Heart right ventricle (tissue), 16 donors: ENCODE measurements around the gene EHD2. TPM values are rescaled to one million over a fixed set of nuclear protein-coding genes. Genes with fewer than 3 reads are reported as not detected.
"Not testable (repeated sequence)": the region's sequence is repeated elsewhere in the genome, so short reads cannot be mapped to it uniquely, and the experiment has no call there.

ENCODE experiments used
- ATAC-seq, 8 donors: fragments of 200-7000 bp; cut with Tn5 transposase; one replicate each; pipeline ENCODE4 v1.9.1; 2020; ENCODE audit warnings: mild to moderate bottlenecking in 8 of 8, moderate library complexity in 8 of 8, moderate number of reproducible peaks in 1 of 8
- DNase-seq, 2 donors: peaks; one replicate each; pipeline ENCODE4 v3.0.0-alpha.2; 2020
- H3K27ac ChIP-seq, 10 donors: fragments of 200-600 bp; sonication (generic) in 2 of 10; one replicate each; pipeline versions ENCODE4 v1.5.0 to v1.8.0; 2020 to 2022; ENCODE audit warnings: mild to moderate bottlenecking in 3 of 10
- H3K27me3 ChIP-seq, 7 donors: fragments of 200-600 bp; one replicate each; pipeline ENCODE4 v1.8.0; 2021 to 2022; ENCODE audit warnings: mild to moderate bottlenecking in 2 of 7
- H3K36me3 ChIP-seq, 9 donors: fragments of 200-600 bp; sonication (generic) in 1 of 9; one replicate each; pipeline versions ENCODE4 v1.5.0 to v1.8.0; 2020 to 2022; ENCODE audit warnings: mild to moderate bottlenecking in 2 of 9
- H3K4me1 ChIP-seq, 9 donors: fragments of 200-600 bp; sonication (generic) in 1 of 9; one replicate each; pipeline versions ENCODE4 v1.5.0 to v1.8.0; 2020 to 2022; ENCODE audit warnings: mild to moderate bottlenecking in 4 of 9
- H3K4me3 ChIP-seq, 10 donors: fragments of 200-600 bp; sonication (generic) in 2 of 10; one replicate each; pipeline versions ENCODE4 v1.5.0 to v1.8.0; 2020 to 2022; ENCODE audit warnings: mild to moderate bottlenecking in 7 of 10, moderate library complexity in 2 of 10
- H3K9me3 ChIP-seq, 11 donors: fragments of 200-600 bp in 10 of 11; sonication (generic) in 2 of 11; one replicate each; pipeline versions ENCODE4 v1.5.0 to v1.8.0; 2013 to 2022; ENCODE audit warnings: mild to moderate bottlenecking in 2 of 11, control low read depth in 1 of 11, moderate library complexity in 1 of 11
- CTCF ChIP-seq, 9 donors: fragments of 200-600 bp; sonication (generic) in 2 of 9; IDR thresholded peaks; one replicate each; pipeline versions ENCODE4 v1.5.0 to v1.8.0; 2021 to 2022; ENCODE audit warnings: antibody characterized with exemption in 9 of 9, mild to moderate bottlenecking in 5 of 9, moderate library complexity in 1 of 9
- WGBS, 2 donors: extraction: QIAGEN DNeasy Blood & Tissue Kit; methylation state at CpG; one replicate each; pipeline ENCODE4 v1.1.7; 2013; ENCODE audit warnings: inconsistent platforms in 1 of 2; 5-methylcytosine and 5-hydroxymethylcytosine counted together
- intact Hi-C, 10 donors: fragments of 100-400 bp; cut with DNase I; formaldehyde crosslinking; loops; one replicate each; pipeline versions ENCODE4 v1.11.1 to v1.14.2; 2022
- polyA plus RNA-seq, 2 donors: library from polyadenylated mRNA; stranded (reverse); fragments of 200-250 nt; gene quantifications; one replicate each; pipeline ENCODE4 v1.2.3, GENCODE V29; 2013
- total RNA-seq, 10 donors: library from RNA; stranded (reverse); fragmentation: NEBNext Ultra II Directional in 3 of 10; extraction: Animal tissue kit (Norgen Biotek cat#: 25700) in 3 of 10; gene quantifications; one replicate each; pipeline versions ENCODE4 v1.2.1 to v1.2.4, GENCODE V29; 2021 to 2023
- donor health status: Arrhythmogenic right ventricular cardiomyopathy.
- donor health status: ischemic (EF 13 %, LVEDD 7.1; RV severe dilation, severe dysfunction).
- donor health status: healthy with polysubstance abuse.
- donor health status: DM: no; HTN: yes; CAD: no.
- donor health status: DM: no; HTN: no; CAD: no.
- donor health status: ischemic (EF 25% LVEDD 6.9; RV normal size, moderate dysfunction).
- donor health status: ischemic (EF 25% LVEDD 5.7; RV mildly dilated, moderate dysfunction).
- donor health status: healthy.
- donor health status: DM: yes; HTN: yes; CAD: no.
- donor health status: Ischemic cardiomyopathy.
- donor health status: ischemic (EF 35%, LVEDD 5.7; RV mildly dilated, moderate dysfunction).
- donor health status: nonischemic (EF 11% LVEDD 7.7; RV severe dilation, severe dysfunction).
- donor health status: DM: yes; HTN: yes; CAD: no.
- donor health status: PGD.
- donor health status: ischemic (EF 29% LVEDD 5.4; RV normal size, mild dysfunction).
- donor health status: nonischemic (EF 23%, LVEDD 6.1; RV moderate dilation, normal function).

EHD2 gene
- total and polyA plus RNA-seq, 12 donors = 27.5 to 78.2 (median 47.5) TPM

- no peaks in the 10 kb centered on the region for H3K27me3 ChIP-seq
- peaks cover 0 to 64% (median 31%) of the 10 kb centered on the region in 9 donors for H3K36me3 ChIP-seq
- H3K9me3 ChIP-seq = no peaks in the 10 kb centered on the region
- no peak overlapping the region for H3K4me3 ChIP-seq
- DNase-seq = no peak
- peaks cover 10 to 40% (median 29%) of the 10 kb centered on the region in 9 donors for H3K4me1 ChIP-seq
- no peak for ATAC-seq
- intact Hi-C loops = no loop called here
- H3K27ac ChIP-seq = peak overlapping the region in 5 of 10 donors; percentile 92 to 97 (median 93)
- WGBS, 2 donors = 87 to 92% methylated on average over 48 of the region's 48 CpGs
- no peak for TF ChIP-seq CTCF (IDR thresholded peaks at IDR 0.05)
These were observed 27.8 kb downstream of the EHD2 start for GRCh38 chr19:47740866-47741519.

- intact Hi-C loops = loop anchor here in 2 of 10 donors (2.0 kb wide), 2 partner anchors 23 to 29 kb away; partner anchors contain the start of gene EHD2 (in 1 of the 2)
- no peak overlapping the region for H3K4me3 ChIP-seq
- no peaks in the 10 kb centered on the region for H3K27me3 ChIP-seq
- DNase-seq (no peak), ATAC-seq (no peak)
- WGBS, 2 donors = 74 to 76% methylated on average over 15 of the region's 15 CpGs
- no peak for TF ChIP-seq CTCF (IDR thresholded peaks at IDR 0.05)
- H3K4me1 ChIP-seq = peaks cover 16 to 46% (median 36%) of the 10 kb centered on the region in 9 donors
- peaks cover 0 to 60% (median 26%) of the 10 kb centered on the region in 9 donors for H3K36me3 ChIP-seq
- no peaks in the 10 kb centered on the region for H3K9me3 ChIP-seq
- peak overlapping the region in 9 of 10 donors; percentile 86 to 97 (median 92) for H3K27ac ChIP-seq
These were observed 28.4 kb downstream of the EHD2 start for GRCh38 chr19:47741544-47742140.

- Histone ChIP-seq H3K36me3 (peaks cover 0 to 61% (median 25%) of the 10 kb centered on the region in 9 donors), H3K27ac (peak overlapping the region; percentile 86 to 97 (median 92)), H3K4me1 (peaks cover 17 to 54% (median 42%) of the 10 kb centered on the region in 9 donors), H3K27me3 (no peaks in the 10 kb centered on the region), H3K4me3 (peak overlapping the region in 9 of 10 donors; percentile 18 to 56 (median 47)), H3K9me3 (no peaks in the 10 kb centered on the region)
- 17 to 23% methylated on average over 13 of the region's 13 CpGs for WGBS, 2 donors
- intact Hi-C loops = loop anchor here in 7 of 10 donors (1.0 to 2.0 kb wide), 3 partner anchors 24 to 30 kb away; partner anchors contain the start of gene EHD2 (in 7 of the 7)
- no peak for TF ChIP-seq CTCF (IDR thresholded peaks at IDR 0.05)
- DNase-seq (no peak), ATAC-seq (peak in 3 of 8 donors; percentile 0 to 3 (median 2))
These were observed 29.4 kb downstream of the EHD2 start for GRCh38 chr19:47742634-47743033.

GRCh38 chr19:47745010-47745901, 32.0 kb downstream of the EHD2 start, which contains the start of gene NOP53:
NOP53 (plus strand) TSS chr19:47745546; CDS start chr19:47745560, 14 bp downstream.
- Histone ChIP-seq H3K4me3 (peak within 1 kb of the TSS; percentile 58 to 86 (median 76)), H3K4me1 (peaks cover 17 to 62% (median 42%) of the 10 kb centered on the region in 9 donors), H3K27ac (peak within 1 kb of the TSS; percentile 91 to 99 (median 96)), H3K36me3 (peaks cover 0 to 61% (median 23%) of the 10 kb centered on the region in 9 donors), H3K9me3 (no peaks in the 10 kb centered on the region), H3K27me3 (no peaks in the 10 kb centered on the region)
- peak in 1 of 9 donors; percentile 9 for TF ChIP-seq CTCF (IDR thresholded peaks at IDR 0.05)
- DNase-seq (peak; percentile 97), ATAC-seq (peak; percentile 62 to 81 (median 72))
- 4 to 5% methylated on average over 53 of the region's 53 CpGs for whole genome bisulfite sequencing, 2 donors
- intact Hi-C loops = loop anchor here in 2 of 10 donors (2.0 to 5.0 kb wide), 2 partner anchors 32 to 37 kb away; partner anchors contain the start of gene EHD2 (in 1 of the 2)

- peaks cover 2 to 61% (median 24%) of the 10 kb centered on the region in 9 donors for H3K36me3 ChIP-seq
- H3K27ac ChIP-seq = peak overlapping the region in 2 of 10 donors; percentile 93 to 99
- not testable (repeated sequence) for H3K27me3 ChIP-seq, H3K9me3 ChIP-seq, DNase-seq, ATAC-seq
- intact Hi-C loops = loop anchor here in 1 of 10 donors (5.0 kb wide), 1 partner anchor 36 kb away; no protein-coding TSS in a partner anchor
- H3K4me3 ChIP-seq = peak overlapping the region; percentile 58 to 86 (median 76)
- peaks cover 17 to 62% (median 42%) of the 10 kb centered on the region in 9 donors for H3K4me1 ChIP-seq
- WGBS, 2 donors = 66 to 71% methylated on average over 17 of the region's 17 CpGs
These were observed 32.9 kb downstream of the EHD2 start for GRCh38 chr19:47746129-47746528.
